ENCODE data around the gene SUCLG1.

Gene SUCLG1

GRCh38 chr2:84496386-84496785 lies 37.3 kb upstream of the SUCLG1 start:
- no peak overlapping the region for H3K27ac ChIP-seq (ENCODE audit: low read depth, low read length, poor library complexity, severe bottlenecking)
- H2AFZ ChIP-seq (ENCODE audit: low read length): no peak overlapping the region
- H3K4me2 ChIP-seq (ENCODE audit: low read length): no peak overlapping the region
- no peaks in the 10 kb centered on the region for H4K20me1 ChIP-seq (ENCODE audit: insufficient read depth, low read length)
- no peak overlapping the region for H3K9ac ChIP-seq (ENCODE audit: low read length)
- no peaks in the 10 kb centered on the region for H3K27me3 ChIP-seq (ENCODE audit: insufficient read depth, low read length)
- H3K36me3 ChIP-seq (ENCODE audit: insufficient read depth, low read length): no peaks in the 10 kb centered on the region
- no peaks in the 10 kb centered on the region for H3K9me2 ChIP-seq (ENCODE audit: low read depth, low read length)
- H3K4me1 ChIP-seq (ENCODE audit: insufficient read depth, low read length, severe bottlenecking): no peaks in the 10 kb centered on the region
- TF ChIP-seq EZH2 (IDR thresholded peaks at IDR 0.05; ENCODE audit: borderline replicate concordance, low read length) (no peak), CTCF (IDR thresholded peaks at IDR 0.05; ENCODE audit: low read length) (no peak)
- no peak overlapping the region for H3K4me3 ChIP-seq (ENCODE audit: low read depth, low read length, poor library complexity, severe bottlenecking)
- H3K9me3 ChIP-seq (ENCODE audit: low read length): no peaks in the 10 kb centered on the region
- no peaks in the 10 kb centered on the region for H3K79me2 ChIP-seq (ENCODE audit: insufficient read depth, low read length)
- no peaks in the 10 kb centered on the region for H3F3A ChIP-seq (ENCODE audit: insufficient read depth, low read length)

DNA sequence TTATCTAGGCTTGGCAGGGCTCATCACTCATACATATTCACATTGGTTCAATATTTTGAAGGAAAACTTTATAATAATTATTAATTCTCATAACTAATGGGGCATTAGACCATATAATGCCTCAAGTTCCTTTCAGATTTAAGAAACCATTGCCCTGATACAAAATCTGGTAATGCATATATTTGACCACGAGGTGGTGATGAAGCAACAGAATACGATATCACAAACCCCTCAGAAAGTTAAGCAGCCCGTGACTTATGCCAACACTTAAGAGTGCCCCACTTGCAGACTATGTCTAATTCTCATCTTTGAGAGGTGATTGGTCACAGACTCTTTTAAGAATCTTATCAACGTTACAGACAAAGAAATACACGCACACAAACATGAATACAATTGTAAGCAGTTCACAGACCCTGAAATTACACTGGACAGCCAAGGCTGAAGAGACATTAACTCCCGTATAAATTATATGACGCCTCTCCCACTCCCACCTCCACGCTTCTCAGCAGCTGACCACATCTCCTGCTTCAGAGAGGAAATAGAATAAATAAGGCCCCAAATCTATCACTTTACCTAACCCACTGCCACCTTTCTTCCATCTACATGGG lies 36.6 kb upstream of the SUCLG1 start:
- H3K4me2 ChIP-seq (ENCODE audit: low read length): no peak overlapping the region
- no peak overlapping the region for H3K4me3 ChIP-seq (ENCODE audit: low read depth, low read length, poor library complexity, severe bottlenecking)
- TF ChIP-seq EZH2 (IDR thresholded peaks at IDR 0.05; ENCODE audit: borderline replicate concordance, low read length) (no peak), CTCF (IDR thresholded peaks at IDR 0.05; ENCODE audit: low read length) (peak; percentile 68)
- no peaks in the 10 kb centered on the region for H3K36me3 ChIP-seq (ENCODE audit: insufficient read depth, low read length)
- no peaks in the 10 kb centered on the region for H3K9me2 ChIP-seq (ENCODE audit: low read depth, low read length)
- no peaks in the 10 kb centered on the region for H3K9me3 ChIP-seq (ENCODE audit: low read length)
- no peaks in the 10 kb centered on the region for H3K79me2 ChIP-seq (ENCODE audit: insufficient read depth, low read length)
- H3K27ac ChIP-seq (ENCODE audit: low read depth, low read length, poor library complexity, severe bottlenecking): no peak overlapping the region
- no peaks in the 10 kb centered on the region for H3F3A ChIP-seq (ENCODE audit: insufficient read depth, low read length)
- no peaks in the 10 kb centered on the region for H3K27me3 ChIP-seq (ENCODE audit: insufficient read depth, low read length)
- H3K4me1 ChIP-seq (ENCODE audit: insufficient read depth, low read length, severe bottlenecking): no peaks in the 10 kb centered on the region
- H4K20me1 ChIP-seq (ENCODE audit: insufficient read depth, low read length): no peaks in the 10 kb centered on the region
- H2AFZ ChIP-seq (ENCODE audit: low read length): no peak overlapping the region
- no peak overlapping the region for H3K9ac ChIP-seq (ENCODE audit: low read length)

- H3K9ac ChIP-seq (ENCODE audit: low read length): no peak overlapping the region
- H3K4me2 ChIP-seq (ENCODE audit: low read length): no peak overlapping the region
- no peaks in the 10 kb centered on the region for H3K4me1 ChIP-seq (ENCODE audit: insufficient read depth, low read length, severe bottlenecking)
- TF ChIP-seq EZH2 (IDR thresholded peaks at IDR 0.05; ENCODE audit: borderline replicate concordance, low read length): no peak
- no peak for TF ChIP-seq CTCF (IDR thresholded peaks at IDR 0.05; ENCODE audit: low read length)
- H3K79me2 ChIP-seq (ENCODE audit: insufficient read depth, low read length): no peaks in the 10 kb centered on the region
- no peaks in the 10 kb centered on the region for H3K9me2 ChIP-seq (ENCODE audit: low read depth, low read length)
- no peaks in the 10 kb centered on the region for H3F3A ChIP-seq (ENCODE audit: insufficient read depth, low read length)
- H3K36me3 ChIP-seq (ENCODE audit: insufficient read depth, low read length): no peaks in the 10 kb centered on the region
- no peak overlapping the region for H3K4me3 ChIP-seq (ENCODE audit: low read depth, low read length, poor library complexity, severe bottlenecking)
- H3K9me3 ChIP-seq (ENCODE audit: low read length): no peaks in the 10 kb centered on the region
- no peak overlapping the region for H3K27ac ChIP-seq (ENCODE audit: low read depth, low read length, poor library complexity, severe bottlenecking)
- no peaks in the 10 kb centered on the region for H3K27me3 ChIP-seq (ENCODE audit: insufficient read depth, low read length)
- H2AFZ ChIP-seq (ENCODE audit: low read length): no peak overlapping the region
- H4K20me1 ChIP-seq (ENCODE audit: insufficient read depth, low read length): no peaks in the 10 kb centered on the region
These were observed 35.0 kb upstream of the SUCLG1 start for GRCh38 chr2:84494070-84494469.

All from OCI-LY1 (cell line).